ENCODE data around the gene SCAPER. TPM values are rescaled to one million over a fixed set of nuclear protein-coding genes. Genes with fewer than 3 reads are reported as not detected.

The SCAPER gene
- total RNA-seq, 1 donor, result 9.1 TPM

GRCh38 chr15:76376816-76377215, 528.3 kb downstream of the SCAPER start:
- DNase-seq (ENCODE audit: low read depth), result no peak

GRCh38 chr15:76376029-76376428, 529.1 kb downstream of the SCAPER start:
- TF ChIP-seq CTCF (IDR thresholded peaks at IDR 0.05; ENCODE audit: insufficient read depth, low read depth, low read length), result no peak
- DNase-seq (ENCODE audit: low read depth), result no peak
- H3K4me3 ChIP-seq (ENCODE audit: low read depth, low read length), result no peak overlapping the region

More at GRCh38 chr15:76376816-76377215, 528.3 kb downstream of the SCAPER start:
- H3K4me3 ChIP-seq (ENCODE audit: low read depth, low read length), result no peak overlapping the region
- TF ChIP-seq CTCF (IDR thresholded peaks at IDR 0.05; ENCODE audit: insufficient read depth, low read depth, low read length), result no peak

GRCh38 chr15:76368122-76368621, 537.0 kb downstream of the SCAPER start:
- H3K4me3 ChIP-seq (ENCODE audit: low read depth, low read length), result no peak overlapping the region
- no peak for TF ChIP-seq CTCF (IDR thresholded peaks at IDR 0.05; ENCODE audit: insufficient read depth, low read depth, low read length)
- DNase-seq (ENCODE audit: low read depth), result no peak

- H3K4me3 ChIP-seq (ENCODE audit: low read depth, low read length), result no peak overlapping the region
- no peak for DNase-seq (ENCODE audit: low read depth)
- TF ChIP-seq CTCF (IDR thresholded peaks at IDR 0.05; ENCODE audit: insufficient read depth, low read depth, low read length), result no peak
Measured at GRCh38 chr15:76366714-76367113, 538.4 kb downstream of the SCAPER start.

GRCh38 chr15:76363251-76363650, 541.9 kb downstream of the SCAPER start:
- no peak for TF ChIP-seq CTCF (IDR thresholded peaks at IDR 0.05; ENCODE audit: insufficient read depth, low read depth, low read length)
- H3K4me3 ChIP-seq (ENCODE audit: low read depth, low read length), result no peak overlapping the region
- no peak for DNase-seq (ENCODE audit: low read depth)

- H3K4me3 ChIP-seq (ENCODE audit: low read depth, low read length), result no peak overlapping the region
- no peak for TF ChIP-seq CTCF (IDR thresholded peaks at IDR 0.05; ENCODE audit: insufficient read depth, low read depth, low read length)
- no peak for DNase-seq (ENCODE audit: low read depth)
Measured at GRCh38 chr15:76360416-76360815, 544.7 kb downstream of the SCAPER start.

GRCh38 chr15:76359152-76359551, 546.0 kb downstream of the SCAPER start:
- no peak for DNase-seq (ENCODE audit: low read depth)
- no peak overlapping the region for H3K4me3 ChIP-seq (ENCODE audit: low read depth, low read length)
- no peak for TF ChIP-seq CTCF (IDR thresholded peaks at IDR 0.05; ENCODE audit: insufficient read depth, low read depth, low read length)
